IgD-negative memory B cell (primary cell): ENCODE data around the gene DDX4. TPM values are rescaled to one million over a fixed set of nuclear protein-coding genes. Genes with fewer than 3 reads are reported as not detected.
"Not testable (repeated sequence)": the region's sequence is repeated elsewhere in the genome, so short reads cannot be mapped to it uniquely, and the experiment has no call there.

Experiments used
- H3K27ac Mint-ChIP-seq, 3 donors: one replicate each; pipeline ENCODE4 v1.8.0; 2020 to 2022; ENCODE audit warnings: mild to moderate bottlenecking in 3 of 3, mixed read lengths in 3 of 3, moderate library complexity in 1 of 3
- H3K27me3 Mint-ChIP-seq: one replicate; pipeline ENCODE4 v1.8.0; 2021; ENCODE audit warnings: mixed read lengths
- H3K36me3 Mint-ChIP-seq: one replicate; pipeline ENCODE4 v1.8.0; 2020; ENCODE audit warnings: mild to moderate bottlenecking, mixed read lengths
- H3K4me1 Mint-ChIP-seq, 3 donors: one replicate each; pipeline ENCODE4 v1.8.0; 2020 to 2022; ENCODE audit warnings: mixed read lengths in 3 of 3, mild to moderate bottlenecking in 1 of 3
- H3K4me3 Mint-ChIP-seq, 4 donors: one replicate each; pipeline ENCODE4 v1.8.0; 2020 to 2022; ENCODE audit warnings: mild to moderate bottlenecking in 4 of 4, mixed read lengths in 4 of 4, moderate library complexity in 3 of 4
- H3K9me3 Mint-ChIP-seq, 3 donors: one replicate each; pipeline ENCODE4 v1.8.0; 2020 to 2021; ENCODE audit warnings: mixed read lengths in 3 of 3, mild to moderate bottlenecking in 1 of 3
- polyA plus RNA-seq: library from polyadenylated mRNA; unstranded; fragments of 300-500 nt; fragmentation: Illumina TruSeq; gene quantifications from one replicate; pipeline ENCODE4 v1.2.3, GENCODE V29; 2021

Gene DDX4
- polyA plus RNA-seq, result not detected

GRCh38 chr5:55737793-55738192 lies at the start of gene DDX4:
Gene DDX4 (plus strand): TSS chr5:55738061. CDS start chr5:55738964, 903 bp downstream.
- Mint-ChIP-seq H3K27ac (no peak within 1 kb of the TSS), H3K27me3 (peaks cover 2% of the 10 kb centered on the region), H3K9me3 (peaks cover 0 to 4% (median 0%) of the 10 kb centered on the region in 3 donors), H3K36me3 (no peaks in the 10 kb centered on the region), H3K4me1 (no peaks in the 10 kb centered on the region), H3K4me3 (no peak within 1 kb of the TSS)

GRCh38 chr5:55691265-55692105 lies 46.4 kb upstream of the DDX4 start:
- no peaks in the 10 kb centered on the region for H3K27me3 Mint-ChIP-seq

GRCh38 chr5:55692106-55692417 lies 45.8 kb upstream of the DDX4 start:
- Mint-ChIP-seq H3K27me3 (no peaks in the 10 kb centered on the region), H3K4me3 (no peak overlapping the region), H3K27ac (no peak overlapping the region), H3K9me3 (no peaks in the 10 kb centered on the region), H3K4me1 (peaks cover 2 to 15% (median 5%) of the 10 kb centered on the region in 3 donors), H3K36me3 (peaks cover 2% of the 10 kb centered on the region)

More at GRCh38 chr5:55691265-55692105, 46.4 kb upstream of the DDX4 start:
- Mint-ChIP-seq H3K9me3 (no peaks in the 10 kb centered on the region), H3K36me3 (peaks cover 5% of the 10 kb centered on the region), H3K4me1 (peaks cover 2 to 15% (median 5%) of the 10 kb centered on the region in 3 donors), H3K4me3 (no peak overlapping the region), H3K27ac (no peak overlapping the region)

- H3K9me3 Mint-ChIP-seq, result no peaks in the 10 kb centered on the region
- no peaks in the 10 kb centered on the region for H3K27me3 Mint-ChIP-seq
- peaks cover 2 to 15% (median 5%) of the 10 kb centered on the region in 3 donors for H3K4me1 Mint-ChIP-seq
- H3K36me3 Mint-ChIP-seq, result peaks cover 2% of the 10 kb centered on the region
- H3K4me3 Mint-ChIP-seq, result no peak overlapping the region
- no peak overlapping the region for H3K27ac Mint-ChIP-seq
These were observed 45.4 kb upstream of the DDX4 start for GRCh38 chr5:55692509-55692908.

GRCh38 chr5:55694152-55694830 lies 43.6 kb upstream of the DDX4 start:
- peaks cover 2% of the 10 kb centered on the region for H3K36me3 Mint-ChIP-seq
- no peaks in the 10 kb centered on the region for H3K27me3 Mint-ChIP-seq
- no peak overlapping the region for H3K27ac Mint-ChIP-seq
- no peaks in the 10 kb centered on the region for H3K9me3 Mint-ChIP-seq
- peaks cover 3 to 10% (median 8%) of the 10 kb centered on the region in 3 donors for H3K4me1 Mint-ChIP-seq
- H3K4me3 Mint-ChIP-seq, result no peak overlapping the region

- H3K9me3 Mint-ChIP-seq, H3K27ac Mint-ChIP-seq, H3K4me3 Mint-ChIP-seq, H3K36me3 Mint-ChIP-seq, H3K27me3 Mint-ChIP-seq: not testable (repeated sequence)
- H3K4me1 Mint-ChIP-seq, result peaks cover 9 to 16% (median 11%) of the 10 kb centered on the region in 3 donors
These were observed 41.2 kb upstream of the DDX4 start for GRCh38 chr5:55696704-55697103.

- H3K9me3 Mint-ChIP-seq, result no peaks in the 10 kb centered on the region
- peak overlapping the region in 1 of 3 donors; percentile 30 for H3K27ac Mint-ChIP-seq
- H3K4me3 Mint-ChIP-seq, result no peak overlapping the region
- H3K27me3 Mint-ChIP-seq, result no peaks in the 10 kb centered on the region
- peaks cover 4% of the 10 kb centered on the region for H3K36me3 Mint-ChIP-seq
- peaks cover 17 to 21% (median 19%) of the 10 kb centered on the region in 3 donors for H3K4me1 Mint-ChIP-seq
These were observed 38.7 kb upstream of the DDX4 start for GRCh38 chr5:55699041-55699688.

GRCh38 chr5:55700745-55701144 lies 37.1 kb upstream of the DDX4 start:
- Mint-ChIP-seq H3K36me3 (peaks cover 5% of the 10 kb centered on the region), H3K4me3 (peak overlapping the region in 1 of 4 donors; percentile 20), H3K27me3 (no peaks in the 10 kb centered on the region), H3K4me1 (peaks cover 17 to 23% (median 20%) of the 10 kb centered on the region in 3 donors), H3K9me3 (no peaks in the 10 kb centered on the region), H3K27ac (no peak overlapping the region)

- Mint-ChIP-seq H3K4me3 (no peak overlapping the region), H3K9me3 (no peaks in the 10 kb centered on the region), H3K4me1 (peaks cover 17 to 27% (median 20%) of the 10 kb centered on the region in 3 donors), H3K36me3 (peaks cover 5% of the 10 kb centered on the region), H3K27me3 (no peaks in the 10 kb centered on the region), H3K27ac (peak overlapping the region in 1 of 3 donors; percentile 10)
These were observed 36.3 kb upstream of the DDX4 start for GRCh38 chr5:55701462-55702103.

GRCh38 chr5:55702598-55703345 lies 35.1 kb upstream of the DDX4 start:
- peak overlapping the region in 1 of 3 donors; percentile 80 for H3K27ac Mint-ChIP-seq
- peak overlapping the region in 1 of 4 donors; percentile 43 for H3K4me3 Mint-ChIP-seq
- H3K4me1 Mint-ChIP-seq, result peaks cover 17 to 35% (median 20%) of the 10 kb centered on the region in 3 donors
- H3K9me3 Mint-ChIP-seq, result no peaks in the 10 kb centered on the region
- H3K27me3 Mint-ChIP-seq, result no peaks in the 10 kb centered on the region
- H3K36me3 Mint-ChIP-seq, result peaks cover 5% of the 10 kb centered on the region

GRCh38 chr5:55706230-55706629 lies 31.6 kb upstream of the DDX4 start:
- Mint-ChIP-seq H3K4me3 (no peak overlapping the region), H3K27ac (no peak overlapping the region), H3K36me3 (peaks cover 2% of the 10 kb centered on the region)

GRCh38 chr5:55708732-55709131 lies 29.1 kb upstream of the DDX4 start:
- no peaks in the 10 kb centered on the region for H3K9me3 Mint-ChIP-seq
- peak overlapping the region in 1 of 4 donors; percentile 65 for H3K4me3 Mint-ChIP-seq
- no peaks in the 10 kb centered on the region for H3K27me3 Mint-ChIP-seq
- H3K36me3 Mint-ChIP-seq, result peaks cover 7% of the 10 kb centered on the region
- peak overlapping the region in 2 of 3 donors; percentile 2 to 74 for H3K27ac Mint-ChIP-seq
- H3K4me1 Mint-ChIP-seq, result peaks cover 12 to 47% (median 18%) of the 10 kb centered on the region in 3 donors

More at GRCh38 chr5:55706230-55706629, 31.6 kb upstream of the DDX4 start:
- Mint-ChIP-seq H3K9me3 (no peaks in the 10 kb centered on the region), H3K27me3 (no peaks in the 10 kb centered on the region), H3K4me1 (peaks cover 14 to 41% (median 19%) of the 10 kb centered on the region in 3 donors)

- peaks cover 4% of the 10 kb centered on the region for H3K36me3 Mint-ChIP-seq
- peak overlapping the region; percentile 87 to 96 (median 93) for H3K27ac Mint-ChIP-seq
- H3K4me1 Mint-ChIP-seq, result peaks cover 10 to 37% (median 18%) of the 10 kb centered on the region in 3 donors
- peaks cover 0 to 4% (median 0%) of the 10 kb centered on the region in 3 donors for H3K9me3 Mint-ChIP-seq
- H3K27me3 Mint-ChIP-seq, result peaks cover 5% of the 10 kb centered on the region
- peak overlapping the region; percentile 96 to 100 (median 100) for H3K4me3 Mint-ChIP-seq
These were observed 26.3 kb upstream of the DDX4 start for GRCh38 chr5:55711507-55712022.
